ENCODE measurements around the gene GIT1.

DNA sequence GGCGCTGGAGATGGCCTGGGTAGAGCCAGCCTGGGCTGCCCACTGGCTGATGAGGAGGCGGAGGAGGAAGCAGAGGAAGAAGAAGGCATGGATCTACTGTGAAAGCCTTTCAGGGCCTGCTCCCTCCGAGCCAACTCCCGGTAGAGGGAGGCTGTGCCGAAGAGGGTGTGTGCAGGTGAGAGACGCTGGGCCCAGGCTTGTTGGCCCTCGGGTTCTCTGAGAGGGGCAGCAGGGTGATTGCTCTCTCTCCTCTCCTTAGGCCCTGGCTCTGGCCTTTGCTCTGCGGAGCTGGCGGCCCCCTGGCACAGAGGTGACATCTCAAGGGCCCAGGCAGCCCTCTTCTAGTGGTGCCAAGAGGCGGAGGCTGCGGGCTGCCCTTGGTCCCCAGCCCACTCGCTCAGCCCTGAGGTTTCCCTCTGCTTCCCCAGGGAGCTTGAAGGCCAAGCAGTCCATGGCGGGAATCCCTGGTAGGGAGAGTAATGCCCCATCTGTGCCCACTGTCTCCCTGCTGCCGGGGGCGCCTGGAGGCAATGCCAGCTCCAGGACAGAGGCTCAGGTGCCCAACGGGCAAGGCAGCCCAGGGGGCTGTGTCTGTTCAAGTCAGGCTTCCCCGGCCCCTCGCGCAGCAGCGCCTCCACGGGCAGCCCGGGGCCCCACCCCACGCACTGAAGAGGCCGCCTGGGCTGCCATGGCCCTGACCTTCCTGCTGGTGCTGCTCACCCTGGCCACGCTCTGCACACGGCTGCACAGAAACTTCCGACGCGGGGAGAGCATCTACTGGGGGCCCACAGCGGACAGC is 17.4 kb downstream of the GIT1 start:
- TF ChIP-seq, protein P1, sequence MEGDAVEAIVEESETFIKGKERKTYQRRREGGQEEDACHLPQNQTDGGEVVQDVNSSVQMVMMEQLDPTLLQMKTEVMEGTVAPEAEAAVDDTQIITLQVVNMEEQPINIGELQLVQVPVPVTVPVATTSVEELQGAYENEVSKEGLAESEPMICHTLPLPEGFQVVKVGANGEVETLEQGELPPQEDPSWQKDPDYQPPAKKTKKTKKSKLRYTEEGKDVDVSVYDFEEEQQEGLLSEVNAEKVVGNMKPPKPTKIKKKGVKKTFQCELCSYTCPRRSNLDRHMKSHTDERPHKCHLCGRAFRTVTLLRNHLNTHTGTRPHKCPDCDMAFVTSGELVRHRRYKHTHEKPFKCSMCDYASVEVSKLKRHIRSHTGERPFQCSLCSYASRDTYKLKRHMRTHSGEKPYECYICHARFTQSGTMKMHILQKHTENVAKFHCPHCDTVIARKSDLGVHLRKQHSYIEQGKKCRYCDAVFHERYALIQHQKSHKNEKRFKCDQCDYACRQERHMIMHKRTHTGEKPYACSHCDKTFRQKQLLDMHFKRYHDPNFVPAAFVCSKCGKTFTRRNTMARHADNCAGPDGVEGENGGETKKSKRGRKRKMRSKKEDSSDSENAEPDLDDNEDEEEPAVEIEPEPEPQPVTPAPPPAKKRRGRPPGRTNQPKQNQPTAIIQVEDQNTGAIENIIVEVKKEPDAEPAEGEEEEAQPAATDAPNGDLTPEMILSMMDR (conservative IDR thresholded peaks at IDR 0.05; ENCODE audit: low read depth in 2 of 2): no peak
- no peak for TF ChIP-seq CREB1 (CRISPR knock-in tag; IDR thresholded peaks at IDR 0.05; ENCODE audit: low read depth)
- TF ChIP-seq POLR2AphosphoS5 (IDR thresholded peaks at IDR 0.05; ENCODE audit: low read depth): no peak
- no peak for TF ChIP-seq EZH2 (IDR thresholded peaks at IDR 0.05; ENCODE audit: low read depth, unreplicated experiment)
- TF ChIP-seq, protein P2, sequence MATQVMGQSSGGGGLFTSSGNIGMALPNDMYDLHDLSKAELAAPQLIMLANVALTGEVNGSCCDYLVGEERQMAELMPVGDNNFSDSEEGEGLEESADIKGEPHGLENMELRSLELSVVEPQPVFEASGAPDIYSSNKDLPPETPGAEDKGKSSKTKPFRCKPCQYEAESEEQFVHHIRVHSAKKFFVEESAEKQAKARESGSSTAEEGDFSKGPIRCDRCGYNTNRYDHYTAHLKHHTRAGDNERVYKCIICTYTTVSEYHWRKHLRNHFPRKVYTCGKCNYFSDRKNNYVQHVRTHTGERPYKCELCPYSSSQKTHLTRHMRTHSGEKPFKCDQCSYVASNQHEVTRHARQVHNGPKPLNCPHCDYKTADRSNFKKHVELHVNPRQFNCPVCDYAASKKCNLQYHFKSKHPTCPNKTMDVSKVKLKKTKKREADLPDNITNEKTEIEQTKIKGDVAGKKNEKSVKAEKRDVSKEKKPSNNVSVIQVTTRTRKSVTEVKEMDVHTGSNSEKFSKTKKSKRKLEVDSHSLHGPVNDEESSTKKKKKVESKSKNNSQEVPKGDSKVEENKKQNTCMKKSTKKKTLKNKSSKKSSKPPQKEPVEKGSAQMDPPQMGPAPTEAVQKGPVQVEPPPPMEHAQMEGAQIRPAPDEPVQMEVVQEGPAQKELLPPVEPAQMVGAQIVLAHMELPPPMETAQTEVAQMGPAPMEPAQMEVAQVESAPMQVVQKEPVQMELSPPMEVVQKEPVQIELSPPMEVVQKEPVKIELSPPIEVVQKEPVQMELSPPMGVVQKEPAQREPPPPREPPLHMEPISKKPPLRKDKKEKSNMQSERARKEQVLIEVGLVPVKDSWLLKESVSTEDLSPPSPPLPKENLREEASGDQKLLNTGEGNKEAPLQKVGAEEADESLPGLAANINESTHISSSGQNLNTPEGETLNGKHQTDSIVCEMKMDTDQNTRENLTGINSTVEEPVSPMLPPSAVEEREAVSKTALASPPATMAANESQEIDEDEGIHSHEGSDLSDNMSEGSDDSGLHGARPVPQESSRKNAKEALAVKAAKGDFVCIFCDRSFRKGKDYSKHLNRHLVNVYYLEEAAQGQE (IDR thresholded peaks at IDR 0.05; ENCODE audit: unreplicated experiment): no peak
- no peak for TF ChIP-seq EZH2phosphoT487 (IDR thresholded peaks at IDR 0.05; ENCODE audit: unreplicated experiment)
- TF ChIP-seq STAT1 (IDR thresholded peaks at IDR 0.05; ENCODE audit: unreplicated experiment): no peak
- TF ChIP-seq, protein P3, sequence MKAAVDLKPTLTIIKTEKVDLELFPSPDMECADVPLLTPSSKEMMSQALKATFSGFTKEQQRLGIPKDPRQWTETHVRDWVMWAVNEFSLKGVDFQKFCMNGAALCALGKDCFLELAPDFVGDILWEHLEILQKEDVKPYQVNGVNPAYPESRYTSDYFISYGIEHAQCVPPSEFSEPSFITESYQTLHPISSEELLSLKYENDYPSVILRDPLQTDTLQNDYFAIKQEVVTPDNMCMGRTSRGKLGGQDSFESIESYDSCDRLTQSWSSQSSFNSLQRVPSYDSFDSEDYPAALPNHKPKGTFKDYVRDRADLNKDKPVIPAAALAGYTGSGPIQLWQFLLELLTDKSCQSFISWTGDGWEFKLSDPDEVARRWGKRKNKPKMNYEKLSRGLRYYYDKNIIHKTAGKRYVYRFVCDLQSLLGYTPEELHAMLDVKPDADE (IDR thresholded peaks at IDR 0.05): no peak
- TF ChIP-seq ZNF331 (CRISPR knock-in tag; IDR thresholded peaks at IDR 0.05; ENCODE audit: low read depth): no peak
- no peak for TF ChIP-seq NANOG (IDR thresholded peaks at IDR 0.05; ENCODE audit: borderline replicate concordance)
- no peak for TF ChIP-seq JUNB (IDR thresholded peaks at IDR 0.05; ENCODE audit: unreplicated experiment)

All from GM23338 (cell line).